Measurements from ENCODE around the gene PCARE. TPM values are rescaled to one million over a fixed set of nuclear protein-coding genes. Genes with fewer than 3 reads are reported as not detected.

The PCARE gene
- total RNA-seq, 1 donor from 2014 or later: not detected

DNA sequence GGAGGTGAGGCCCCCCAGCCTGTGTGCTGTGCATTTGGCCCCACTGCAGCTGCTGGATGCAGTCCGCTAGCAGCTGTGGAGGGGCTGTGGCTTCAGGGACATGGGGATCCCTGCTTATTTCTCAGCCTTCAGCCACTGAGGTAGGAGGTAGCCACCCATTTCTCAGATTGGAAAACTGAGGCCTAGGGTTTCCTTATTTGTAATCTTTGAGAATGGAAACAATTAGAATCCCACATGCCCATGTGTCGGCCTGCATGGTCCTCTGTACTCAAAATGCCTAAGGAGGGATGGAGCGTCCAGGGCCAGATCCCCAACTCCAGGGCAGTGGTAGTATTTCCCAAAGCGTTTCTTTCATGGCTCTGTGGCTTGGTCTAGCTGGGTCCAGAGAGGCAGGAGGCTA, 51.1 kb downstream of the PCARE start:
- no peaks in the 10 kb centered on the region for H3K36me3 Mint-ChIP-seq (ENCODE audit: low read depth)
- TF ChIP-seq, protein P1, sequence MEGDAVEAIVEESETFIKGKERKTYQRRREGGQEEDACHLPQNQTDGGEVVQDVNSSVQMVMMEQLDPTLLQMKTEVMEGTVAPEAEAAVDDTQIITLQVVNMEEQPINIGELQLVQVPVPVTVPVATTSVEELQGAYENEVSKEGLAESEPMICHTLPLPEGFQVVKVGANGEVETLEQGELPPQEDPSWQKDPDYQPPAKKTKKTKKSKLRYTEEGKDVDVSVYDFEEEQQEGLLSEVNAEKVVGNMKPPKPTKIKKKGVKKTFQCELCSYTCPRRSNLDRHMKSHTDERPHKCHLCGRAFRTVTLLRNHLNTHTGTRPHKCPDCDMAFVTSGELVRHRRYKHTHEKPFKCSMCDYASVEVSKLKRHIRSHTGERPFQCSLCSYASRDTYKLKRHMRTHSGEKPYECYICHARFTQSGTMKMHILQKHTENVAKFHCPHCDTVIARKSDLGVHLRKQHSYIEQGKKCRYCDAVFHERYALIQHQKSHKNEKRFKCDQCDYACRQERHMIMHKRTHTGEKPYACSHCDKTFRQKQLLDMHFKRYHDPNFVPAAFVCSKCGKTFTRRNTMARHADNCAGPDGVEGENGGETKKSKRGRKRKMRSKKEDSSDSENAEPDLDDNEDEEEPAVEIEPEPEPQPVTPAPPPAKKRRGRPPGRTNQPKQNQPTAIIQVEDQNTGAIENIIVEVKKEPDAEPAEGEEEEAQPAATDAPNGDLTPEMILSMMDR (conservative IDR thresholded peaks at IDR 0.05): no peak
- no peak overlapping the region for H3K4me3 Mint-ChIP-seq
- no peaks in the 10 kb centered on the region for H3K9me3 Mint-ChIP-seq
- H3K4me1 Mint-ChIP-seq: peaks cover 21% of the 10 kb centered on the region
- no peak for DNase-seq (ENCODE audit: low read depth, low spot score)
- no peaks in the 10 kb centered on the region for H3K27me3 Mint-ChIP-seq (ENCODE audit: low read depth)
- H3K27ac Mint-ChIP-seq (ENCODE audit: unreplicated experiment): no peak overlapping the region

DNA sequence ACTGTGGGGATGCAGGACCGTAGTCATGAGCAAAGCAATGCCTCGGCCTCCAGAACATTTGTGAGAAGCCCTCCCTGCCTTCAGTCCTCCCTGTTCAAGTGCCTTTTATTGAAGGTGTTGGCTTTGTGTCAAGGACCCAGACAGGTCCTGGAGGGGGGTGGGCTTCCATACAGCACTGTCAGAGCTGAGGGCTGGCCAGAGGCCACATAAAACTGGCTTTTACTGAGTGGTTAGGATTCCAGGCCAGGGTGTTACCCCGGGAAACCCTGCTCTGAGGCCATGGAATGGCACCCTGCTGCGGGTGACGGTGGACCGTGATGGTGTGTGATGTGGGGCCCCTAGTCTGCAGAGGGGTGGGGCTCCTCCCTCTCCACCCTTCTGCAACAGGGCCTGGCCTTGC, 51.6 kb downstream of the PCARE start:
- no peak overlapping the region for H3K27ac Mint-ChIP-seq (ENCODE audit: unreplicated experiment)

DNA sequence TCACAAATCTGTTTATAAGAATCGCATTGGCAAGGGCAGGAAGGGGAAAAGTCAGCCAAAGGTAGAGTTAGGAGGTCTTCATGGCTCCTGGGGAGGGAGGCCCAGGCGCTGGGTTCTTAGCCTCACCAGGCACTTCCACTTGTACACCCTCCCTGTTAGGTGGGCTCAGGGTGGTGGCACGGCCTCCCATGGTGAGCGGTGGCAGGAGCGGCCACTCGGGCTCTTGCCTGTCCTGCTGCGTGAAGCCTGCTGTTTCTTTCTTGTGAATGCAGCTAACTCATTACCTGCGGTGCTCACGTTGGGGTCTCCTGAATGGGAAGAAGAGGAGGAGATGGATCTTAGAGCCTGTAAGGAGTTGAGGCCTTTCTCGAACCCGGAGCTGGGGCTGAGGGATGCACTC, 52.4 kb downstream of the PCARE start:
- Mint-ChIP-seq H3K27me3 (ENCODE audit: low read depth) (no peaks in the 10 kb centered on the region), H3K9me3 (no peaks in the 10 kb centered on the region), H3K27ac (ENCODE audit: unreplicated experiment) (no peak overlapping the region), H3K4me3 (no peak overlapping the region), H3K36me3 (ENCODE audit: low read depth) (no peaks in the 10 kb centered on the region), H3K4me1 (peaks cover 21% of the 10 kb centered on the region)
- DNase-seq (ENCODE audit: low read depth, low spot score): no peak
- TF ChIP-seq, protein P1 (conservative IDR thresholded peaks at IDR 0.05): no peak

More for the DNA sequence above, 51.6 kb downstream of the PCARE start:
- Mint-ChIP-seq H3K4me1 (peaks cover 21% of the 10 kb centered on the region), H3K36me3 (ENCODE audit: low read depth) (no peaks in the 10 kb centered on the region), H3K4me3 (no peak overlapping the region), H3K9me3 (no peaks in the 10 kb centered on the region), H3K27me3 (ENCODE audit: low read depth) (no peaks in the 10 kb centered on the region)
- TF ChIP-seq, protein P1 (conservative IDR thresholded peaks at IDR 0.05): no peak
- DNase-seq (ENCODE audit: low read depth, low spot score): no peak

DNA sequence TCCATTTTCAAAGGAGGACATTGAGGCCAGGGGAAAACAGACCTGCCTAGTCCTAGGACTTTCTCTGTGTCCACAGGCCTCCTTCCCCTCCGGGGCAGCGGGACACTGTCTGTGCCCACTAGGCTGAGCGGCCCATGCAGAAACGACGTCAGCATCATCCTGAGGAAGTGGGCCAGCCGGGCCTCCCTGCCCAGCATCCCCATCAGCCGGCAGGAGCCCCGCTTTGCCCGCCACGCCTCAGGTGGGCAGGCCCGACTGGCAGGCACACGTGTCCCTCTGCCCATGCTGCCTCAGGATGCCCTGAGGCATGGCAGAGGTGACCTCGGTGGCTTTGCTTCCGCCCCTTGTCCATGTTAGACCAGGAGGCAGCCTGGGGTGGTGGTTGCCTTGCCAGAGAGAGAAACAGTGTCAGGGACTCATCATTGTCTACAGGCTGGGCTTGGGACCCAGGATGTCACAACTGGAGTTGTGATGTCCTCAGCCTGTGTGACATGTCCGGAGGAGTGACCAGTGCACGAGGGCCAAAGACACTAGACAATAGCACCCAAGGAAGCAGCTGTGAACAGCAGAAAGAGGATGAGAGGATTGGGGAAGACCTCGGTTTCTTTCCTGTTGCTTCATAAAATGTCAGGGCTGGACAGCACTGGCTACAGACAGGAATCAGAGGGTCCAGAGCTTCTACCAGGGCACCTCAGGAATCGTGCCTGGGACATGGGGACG, 56.4 kb downstream of the PCARE start:
- Mint-ChIP-seq H3K27me3 (ENCODE audit: low read depth) (no peaks in the 10 kb centered on the region), H3K4me3 (no peak overlapping the region), H3K27ac (ENCODE audit: unreplicated experiment) (peak overlapping the region; percentile 27), H3K9me3 (no peaks in the 10 kb centered on the region), H3K36me3 (ENCODE audit: low read depth) (no peaks in the 10 kb centered on the region), H3K4me1 (peaks cover 26% of the 10 kb centered on the region)
- TF ChIP-seq, protein P1 (conservative IDR thresholded peaks at IDR 0.05): no peak
- no peak for DNase-seq (ENCODE audit: low read depth, low spot score)

DNA sequence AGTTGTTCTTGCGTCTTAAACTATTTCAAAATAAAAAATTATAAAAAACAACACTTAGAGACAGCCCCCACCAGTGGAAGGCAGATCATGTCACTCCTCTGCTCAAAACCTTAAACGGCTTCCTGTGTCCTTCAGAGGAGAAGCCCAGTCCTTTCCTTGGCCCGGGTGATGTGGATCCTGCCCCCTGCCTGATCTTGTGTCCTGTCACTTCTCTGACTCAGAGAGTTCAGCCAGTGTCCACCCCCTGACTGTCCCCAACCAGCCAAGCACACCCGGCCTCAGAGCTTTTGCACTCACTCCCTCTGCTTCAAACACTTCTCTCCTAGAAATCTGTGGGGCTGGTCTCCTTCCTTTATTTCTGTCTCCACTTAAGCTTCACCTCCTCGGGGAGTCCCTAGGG, 57.8 kb downstream of the PCARE start:
- Mint-ChIP-seq H3K27ac (ENCODE audit: unreplicated experiment) (peak overlapping the region; percentile 52), H3K4me1 (peaks cover 26% of the 10 kb centered on the region), H3K27me3 (ENCODE audit: low read depth) (no peaks in the 10 kb centered on the region), H3K9me3 (no peaks in the 10 kb centered on the region), H3K4me3 (no peak overlapping the region), H3K36me3 (ENCODE audit: low read depth) (no peaks in the 10 kb centered on the region)
- TF ChIP-seq, protein P1 (conservative IDR thresholded peaks at IDR 0.05): no peak
- DNase-seq (ENCODE audit: low read depth, low spot score): no peak

Measured in neural crest cell (in vitro differentiated cells).